Pancreas (tissue), 10 donors: ENCODE measurements around the gene VPS4A. TPM values are rescaled to one million over a fixed set of nuclear protein-coding genes. Genes with fewer than 3 reads are reported as not detected.
A peak's percentile ranks its signal among the peaks of the same experiment; 100 is the strongest.

ENCODE experiments used
- ATAC-seq, 4 donors: fragments of 200-7000 bp; cut with Tn5 transposase; one replicate each; pipeline versions ENCODE4 v1.8.0 to v1.9.1; 2020; ENCODE audit warnings: mild to moderate bottlenecking in 4 of 4, moderate library complexity in 4 of 4
- DNase-seq, 6 donors: peaks; one replicate each; pipeline ENCODE4 v3.0.0-alpha.2; 2020
- FAIRE-seq: peaks from 2 replicates; lab custom pipeline; 2012; peaks lifted over from hg19 to GRCh38; lab: Jason Lieb, UNC
- H3K27ac ChIP-seq, 4 donors: fragments of 200-600 bp; sonication (generic); 1 replicate in 3 of 4; 2 replicates in 1 of 4; pipeline versions ENCODE4 v1.5.0 to v1.8.0; 2020
- H3K27me3 ChIP-seq, 4 donors: fragments of 200-600 bp; one replicate each; pipeline ENCODE4 v1.8.0; 2021
- H3K36me3 ChIP-seq, 3 donors: fragments of 200-600 bp; sonication (generic) in 1 of 3; one replicate each; pipeline versions ENCODE4 v1.5.0 to v1.8.0; 2020 to 2021
- H3K4me1 ChIP-seq, 3 donors: fragments of 200-600 bp; one replicate each; pipeline ENCODE4 v1.8.0; 2021
- H3K4me3 ChIP-seq, 4 donors: fragments of 200-600 bp; sonication (generic) in 2 of 4; one replicate each; pipeline versions ENCODE4 v1.5.0 to v1.8.0; 2020 to 2021
- H3K9me3 ChIP-seq, 4 donors: fragments of 200-600 bp; one replicate each; pipeline ENCODE4 v1.8.0; 2021
- CTCF ChIP-seq, 4 donors: fragments of 200-600 bp; sonication (generic) in 3 of 4; IDR thresholded peaks; one replicate each; pipeline versions ENCODE4 v1.5.0 to v1.8.0; 2021; ENCODE audit warnings: antibody characterized with exemption in 4 of 4
- WGBS, 2 donors: extraction: QIAGEN DNeasy Blood & Tissue Kit; methylation state at CpG; one replicate each; pipeline ENCODE4 v1.1.7; 2013; 5-methylcytosine and 5-hydroxymethylcytosine counted together
- intact Hi-C, 3 donors: fragments of 100-400 bp; cut with DNase I; formaldehyde crosslinking; loops; one replicate each; pipeline versions ENCODE4 v1.11.1 to v1.14.2; 2022
- polyA plus RNA-seq, 2 donors: library from polyadenylated mRNA; stranded (reverse); fragments of 200-250 nt; gene quantifications; one replicate each; pipeline ENCODE4 v1.2.3, GENCODE V29; 2013
- total RNA-seq, 6 donors: library from RNA; stranded (reverse); fragmentation: NEBNext Ultra II Directional in 4 of 6; extraction: Animal tissue kit (Norgen Biotek cat#: 25700) in 4 of 6; gene quantifications; one replicate each; pipeline versions ENCODE4 v1.2.1 to v1.2.4, GENCODE V29; 2021 to 2023
- donor health status: healthy with polysubstance abuse.
- donor health status: DM: no; HTN: no; CAD: no; lungs with moderate emphysema.
- donor health status: DM: no; HTN: no; CAD: no.
- donor health status: control.
- donor health status: control.
- donor health status: Bipolar disorder and iron deficiency.
- donor health status: DM: yes; HTN: yes; CAD: no.
- donor health status: DM: no; HTN: no; CAD: no.
- donor health status: DM: no; HTN: no; CAD: no.
- donor health status: DM: yes; HTN: yes; CAD: no.

VPS4A gene
- total and polyA plus RNA-seq, 8 donors = 15.6 to 34.8 (median 20.5) TPM

GRCh38 chr16:69330286-69331109 lies 19.3 kb downstream of the VPS4A start, which contains the start of gene PDF:
Gene PDF, minus strand, starts transcription at chr16:69330588. Its CDS starts 18 bp downstream, at chr16:69330570.
- DNase-seq = peak; percentile 92 to 97 (median 95)
- WGBS, 2 donors = 0 to 1% methylated on average over 68 to 93 of the region's 93 CpGs
- Histone ChIP-seq H3K4me3 (peak within 1 kb of the TSS; percentile 75 to 99 (median 98)), H3K4me1 (peaks cover 9 to 32% (median 28%) of the 10 kb centered on the region in 3 donors), H3K27ac (peak within 1 kb of the TSS; percentile 78 to 84 (median 82)), H3K9me3 (no peaks in the 10 kb centered on the region), H3K27me3 (no peaks in the 10 kb centered on the region), H3K36me3 (peaks cover 0 to 43% (median 0%) of the 10 kb centered on the region in 3 donors)
- FAIRE-seq = no peak
- ATAC-seq = peak; percentile 93 to 96 (median 94)
- no peak for TF ChIP-seq CTCF (IDR thresholded peaks at IDR 0.05)
- intact Hi-C loops = no loop called here

GRCh38 chr16:69334696-69335095 lies 23.5 kb downstream of the VPS4A start:
- no peak for FAIRE-seq
- intact Hi-C loops = no loop called here

GRCh38 chr16:69338557-69339288 lies 27.6 kb downstream of the VPS4A start:
- Histone ChIP-seq H3K4me1 (peaks cover 6 to 22% (median 20%) of the 10 kb centered on the region in 3 donors), H3K27me3 (no peaks in the 10 kb centered on the region), H3K9me3 (no peaks in the 10 kb centered on the region), H3K36me3 (peaks cover 0 to 17% (median 6%) of the 10 kb centered on the region in 3 donors), H3K4me3 (peak overlapping the region; percentile 80 to 95 (median 85)), H3K27ac (peak overlapping the region; percentile 83 to 94 (median 88))
- TF ChIP-seq CTCF (IDR thresholded peaks at IDR 0.05) = no peak
- WGBS, 2 donors = 15 to 16% methylated on average over 46 of the region's 46 CpGs
- intact Hi-C loops = no loop called here
- DNase-seq (peak in 3 of 6 donors; percentile 17 to 36 (median 24)), FAIRE-seq (no peak), ATAC-seq (peak in 1 of 4 donors; percentile 0)

More at GRCh38 chr16:69334696-69335095, 23.5 kb downstream of the VPS4A start:
- H3K9me3 ChIP-seq = no peaks in the 10 kb centered on the region
- peaks cover 6 to 18% (median 13%) of the 10 kb centered on the region in 3 donors for H3K4me1 ChIP-seq
- DNase-seq = peak in 2 of 6 donors; percentile 38 to 53
- H3K4me3 ChIP-seq = no peak overlapping the region
- no peak overlapping the region for H3K27ac ChIP-seq
- TF ChIP-seq CTCF (IDR thresholded peaks at IDR 0.05) = no peak
- ATAC-seq = no peak
- 89 to 95% methylated on average over 9 of the region's 9 CpGs for WGBS, 2 donors
- H3K27me3 ChIP-seq = no peaks in the 10 kb centered on the region
- H3K36me3 ChIP-seq = peaks cover 0 to 39% (median 6%) of the 10 kb centered on the region in 3 donors

- WGBS, 2 donors = 0% methylated on average over 70 to 77 of the region's 77 CpGs
- ATAC-seq = peak; percentile 95 to 98 (median 96)
- intact Hi-C loops = no loop called here
- no peaks in the 10 kb centered on the region for H3K9me3 ChIP-seq
- peaks cover 0 to 9% (median 6%) of the 10 kb centered on the region in 3 donors for H3K36me3 ChIP-seq
- TF ChIP-seq CTCF (IDR thresholded peaks at IDR 0.05) = peak; percentile 59 to 94 (median 86)
- H3K4me3 ChIP-seq = peak within 1 kb of the TSS; percentile 80 to 95 (median 85)
- no peaks in the 10 kb centered on the region for H3K27me3 ChIP-seq
- peak within 1 kb of the TSS; percentile 83 to 94 (median 88) for H3K27ac ChIP-seq
- peak; percentile 84 for FAIRE-seq
- peak; percentile 93 to 97 (median 96) for DNase-seq
- peaks cover 6 to 22% (median 20%) of the 10 kb centered on the region in 3 donors for H3K4me1 ChIP-seq
These were observed 28.3 kb downstream of the VPS4A start, which contains the start of the genes COG8 and NIP7 for GRCh38 chr16:69339289-69340094. Gene COG8, minus strand, starts transcription at chr16:69339564. Its CDS starts 12 bp downstream, at chr16:69339552. Gene NIP7, plus strand, starts transcription at chr16:69339772. Its CDS starts 58 bp downstream, at chr16:69339830.
